Activated CD4-positive, alpha-beta T cell treated with anti-CD3 and anti-CD28 coated beads, Interleukin-2, amount 10 ng/mL, durations not matched to agents 7 days and 5 days (primary cell): ENCODE data around the gene KANSL1L. TPM values are rescaled to one million over a fixed set of nuclear protein-coding genes. Genes with fewer than 3 reads are reported as not detected.
A peak's percentile ranks its signal among the peaks of the same experiment; 100 is the strongest.

Source experiments
- CTCF ChIA-PET: fragments of 350-600 bp; sonication (Branson Sonifier 250); formaldehyde crosslinking; loops from one replicate; lab custom pipeline; 2021; ENCODE audit warnings: antibody characterized with exemption; lab: Charles Lee
- POLR2A ChIA-PET: fragments of 350-600 bp; sonication (Branson Sonifier 250); formaldehyde crosslinking; loops from one replicate; lab custom pipeline; 2021; ENCODE audit warnings: antibody characterized with exemption; lab: Charles Lee
- DNase-seq: peaks from one replicate; pipeline ENCODE4 v3.0.0-alpha.2; 2020
- H3K27ac Mint-ChIP-seq: one replicate; pipeline ENCODE4 v1.8.0; 2021; ENCODE audit warnings: mild to moderate bottlenecking, moderate library complexity, mixed read lengths
- H3K27me3 Mint-ChIP-seq: one replicate; pipeline ENCODE4 v1.8.0; 2021; ENCODE audit warnings: mixed read lengths
- H3K36me3 Mint-ChIP-seq: one replicate; pipeline ENCODE4 v1.8.0; 2021; ENCODE audit warnings: low read depth, mixed read lengths
- H3K4me1 Mint-ChIP-seq: one replicate; pipeline ENCODE4 v1.8.0; 2021; ENCODE audit warnings: mixed read lengths
- H3K4me3 Mint-ChIP-seq: one replicate; pipeline ENCODE4 v1.8.0; 2021; ENCODE audit warnings: mild to moderate bottlenecking, moderate library complexity, mixed read lengths
- H3K9me3 Mint-ChIP-seq: one replicate; pipeline ENCODE4 v1.8.0; 2021; ENCODE audit warnings: mixed read lengths
- total RNA-seq, 2 experiments: library from RNA; stranded (reverse); gene quantifications; one replicate each; pipeline ENCODE4 v1.2.3, GENCODE V29; 2021

The KANSL1L gene, protein sequence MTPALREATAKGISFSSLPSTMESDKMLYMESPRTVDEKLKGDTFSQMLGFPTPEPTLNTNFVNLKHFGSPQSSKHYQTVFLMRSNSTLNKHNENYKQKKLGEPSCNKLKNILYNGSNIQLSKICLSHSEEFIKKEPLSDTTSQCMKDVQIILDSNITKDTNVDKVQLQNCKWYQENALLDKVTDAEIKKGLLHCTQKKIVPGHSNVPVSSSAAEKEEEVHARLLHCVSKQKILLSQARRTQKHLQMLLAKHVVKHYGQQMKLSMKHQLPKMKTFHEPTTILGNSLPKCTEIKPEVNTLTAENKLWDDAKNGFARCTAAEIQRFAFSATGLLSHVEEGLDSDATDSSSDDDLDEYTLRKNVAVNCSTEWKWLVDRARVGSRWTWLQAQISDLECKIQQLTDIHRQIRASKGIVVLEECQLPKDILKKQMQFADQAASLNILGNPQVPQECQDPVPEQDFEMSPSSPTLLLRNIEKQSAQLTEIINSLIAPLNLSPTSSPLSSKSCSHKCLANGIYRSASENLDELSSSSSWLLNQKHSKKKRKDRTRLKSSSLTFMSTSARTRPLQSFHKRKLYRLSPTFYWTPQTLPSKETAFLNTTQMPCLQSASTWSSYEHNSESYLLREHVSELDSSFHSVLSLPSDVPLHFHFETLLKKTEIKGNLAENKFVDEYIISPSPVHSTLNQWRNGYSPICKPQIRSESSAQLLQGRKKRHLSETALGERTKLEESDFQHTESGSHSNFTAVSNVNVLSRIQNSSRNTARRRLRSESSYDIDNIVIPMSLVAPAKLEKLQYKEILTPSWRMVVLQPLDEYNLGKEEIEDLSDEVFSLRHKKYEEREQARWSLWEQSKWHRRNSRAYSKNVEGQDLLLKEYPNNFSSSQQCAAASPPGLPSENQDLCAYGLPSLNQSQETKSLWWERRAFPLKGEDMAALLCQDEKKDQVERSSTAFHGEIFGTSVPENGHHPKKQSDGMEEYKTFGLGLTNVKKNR
- total RNA-seq = 1 to 10 TPM; 5.7 to 7.4 TPM

DNA sequence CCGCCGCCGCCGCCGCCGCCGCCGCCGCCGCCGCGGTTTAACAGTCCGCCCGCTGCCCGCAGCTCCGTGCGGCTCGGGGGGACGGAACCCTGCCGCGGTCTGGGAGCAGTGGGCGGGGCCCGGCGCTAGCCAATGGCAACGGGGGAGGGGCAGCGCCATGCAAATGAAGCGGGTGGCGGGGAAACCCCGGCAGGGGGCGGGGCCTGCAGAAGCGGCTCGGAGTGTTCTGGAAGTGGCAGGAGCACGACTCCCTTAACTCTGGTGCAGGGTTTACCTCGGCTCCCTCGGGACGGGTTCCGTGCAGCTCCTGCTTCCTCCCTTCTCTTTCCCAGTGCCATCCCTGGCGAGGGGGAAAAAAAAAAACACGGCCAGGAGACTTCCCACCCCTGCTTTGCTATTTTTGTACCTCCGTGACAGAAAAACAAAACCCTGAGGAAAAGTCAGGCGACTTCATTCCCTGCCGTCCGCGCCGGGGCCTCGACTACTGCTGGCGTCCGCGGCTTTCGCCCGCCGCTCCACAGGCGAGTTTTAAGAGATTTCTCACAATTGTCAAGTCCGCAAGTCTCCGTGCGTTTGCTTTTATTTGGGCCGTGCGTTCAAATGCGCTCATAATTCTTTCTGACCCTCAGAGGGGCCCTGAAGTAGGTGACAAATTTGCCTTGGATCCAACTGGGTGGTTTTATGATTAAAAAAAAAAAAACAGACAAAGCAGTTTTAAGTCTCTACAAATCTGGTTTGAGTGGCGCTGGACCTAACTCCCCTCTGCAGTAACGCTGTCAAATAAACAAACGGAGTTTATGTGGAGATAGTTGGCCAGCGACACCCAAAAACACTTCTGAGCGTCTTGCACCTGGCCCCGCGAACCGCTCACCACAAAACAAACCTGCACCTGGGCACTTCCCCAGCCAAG is at the start of gene KANSL1L:
TSS of gene KANSL1L (minus strand) at position 101 of the 910 bp plus-strand sequence. CDS start 16,827 bp downstream, outside the sequence.
- Mint-ChIP-seq H3K9me3 (no peaks in the 10 kb centered on the region), H3K36me3 (no peaks in the 10 kb centered on the region), H3K4me3 (peak within 1 kb of the TSS; percentile 99), H3K4me1 (peaks cover 29% of the 10 kb centered on the region), H3K27ac (peak within 1 kb of the TSS; percentile 97), H3K27me3 (peaks cover 19% of the 10 kb centered on the region)
- ChIA-PET POLR2A (no interaction called here), CTCF (interaction anchor here (1.4 kb wide), 1 partner anchor 10 kb away, joined by 4 read pairs; no protein-coding TSS in a partner anchor)
- DNase-seq = peak; percentile 96

DNA sequence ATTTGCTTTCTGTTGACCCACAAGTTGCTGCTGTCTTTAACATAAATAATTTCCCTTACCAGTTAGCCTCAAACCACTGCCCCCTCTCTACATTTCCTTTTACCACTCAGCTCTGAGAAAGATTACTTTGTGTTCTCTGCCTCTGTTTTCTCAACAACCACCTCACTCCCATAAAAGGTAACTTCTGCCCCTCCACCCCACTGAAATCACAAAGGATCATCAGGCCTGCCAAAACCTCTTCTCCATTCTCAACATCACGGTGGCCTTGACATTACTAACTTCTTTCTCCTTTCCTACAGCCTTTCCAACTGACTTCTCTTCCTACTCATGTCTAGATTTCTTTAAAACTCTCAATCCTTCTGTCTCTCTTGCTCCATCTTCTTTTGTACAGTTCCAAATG is 43.9 kb upstream of the KANSL1L start:
- Mint-ChIP-seq H3K27ac (no peak overlapping the region), H3K9me3 (no peaks in the 10 kb centered on the region), H3K4me3 (no peak overlapping the region), H3K27me3 (peaks cover 5% of the 10 kb centered on the region), H3K36me3 (no peaks in the 10 kb centered on the region), H3K4me1 (no peaks in the 10 kb centered on the region)
- ChIA-PET CTCF (no interaction called here), POLR2A (no interaction called here)
- no peak for DNase-seq

DNA sequence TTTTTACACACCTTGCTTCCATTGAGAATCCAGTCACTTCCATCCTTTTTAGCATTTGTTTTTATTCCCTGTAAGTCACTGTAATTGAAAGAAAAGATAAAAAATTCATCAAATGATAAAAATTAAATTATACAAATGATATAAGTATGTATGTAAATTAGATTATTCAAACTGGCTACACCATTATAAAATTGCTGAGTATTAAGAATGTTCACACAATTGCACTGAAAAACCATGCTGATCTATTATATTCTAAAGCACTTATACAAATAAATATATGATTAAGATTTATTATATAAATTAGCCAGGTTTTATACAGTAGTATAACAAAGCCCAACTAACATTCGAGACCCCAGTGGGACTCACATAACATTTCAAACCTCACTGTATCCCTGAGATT is 39.0 kb upstream of the KANSL1L start:
- H3K4me1 Mint-ChIP-seq = no peaks in the 10 kb centered on the region
- no peaks in the 10 kb centered on the region for H3K36me3 Mint-ChIP-seq
- no peak overlapping the region for H3K4me3 Mint-ChIP-seq
- ChIA-PET POLR2A (no interaction called here), CTCF (no interaction called here)
- H3K27ac Mint-ChIP-seq = no peak overlapping the region
- DNase-seq = no peak
- no peaks in the 10 kb centered on the region for H3K9me3 Mint-ChIP-seq
- peaks cover 4% of the 10 kb centered on the region for H3K27me3 Mint-ChIP-seq

DNA sequence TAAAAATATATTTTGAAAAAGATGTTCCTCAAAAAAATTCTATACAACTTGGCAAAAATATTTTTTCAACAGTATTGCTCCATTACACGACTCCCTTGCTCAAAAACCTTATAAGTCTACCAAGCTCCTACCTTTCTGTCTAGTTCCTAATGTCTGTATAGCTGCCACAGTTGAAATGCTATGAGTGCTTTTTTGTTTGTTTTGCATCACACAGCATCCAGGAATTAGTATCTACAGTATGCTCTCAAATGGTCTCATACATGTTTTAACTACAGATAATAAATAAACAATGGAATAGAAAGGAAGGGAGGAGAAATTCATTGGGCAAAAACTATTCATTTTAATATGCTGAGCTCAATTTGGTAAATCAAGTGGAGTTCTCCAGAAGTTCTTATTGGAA is 36.7 kb upstream of the KANSL1L start:
- H3K9me3 Mint-ChIP-seq = no peaks in the 10 kb centered on the region
- POLR2A ChIA-PET = no interaction called here
- CTCF ChIA-PET = no interaction called here

DNA sequence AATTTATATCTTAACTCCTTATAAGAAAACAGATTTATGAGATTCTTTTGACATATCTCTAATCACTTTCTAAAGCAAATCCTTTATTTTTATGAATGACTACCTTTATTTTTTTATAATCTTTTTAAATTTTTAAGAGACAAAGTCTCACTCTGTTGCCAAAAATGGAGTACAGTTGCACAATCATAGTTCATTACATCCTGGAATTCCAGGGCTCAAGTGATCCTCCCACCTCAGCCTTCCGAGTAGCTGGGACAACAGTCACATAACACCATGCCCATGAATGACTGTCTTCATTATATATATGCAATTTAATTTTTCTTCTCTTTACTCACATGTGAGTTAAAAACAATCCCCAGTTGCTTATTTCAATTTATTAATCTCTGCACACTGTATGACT is 32.3 kb upstream of the KANSL1L start:
- ChIA-PET POLR2A (no interaction called here), CTCF (no interaction called here)
- Mint-ChIP-seq H3K4me3 (no peak overlapping the region), H3K27me3 (peaks cover 14% of the 10 kb centered on the region), H3K36me3 (no peaks in the 10 kb centered on the region), H3K9me3 (no peaks in the 10 kb centered on the region), H3K4me1 (no peaks in the 10 kb centered on the region), H3K27ac (no peak overlapping the region)
- no peak for DNase-seq

More for the DNA sequence above, 36.7 kb upstream of the KANSL1L start:
- Mint-ChIP-seq H3K4me3 (no peak overlapping the region), H3K36me3 (no peaks in the 10 kb centered on the region), H3K4me1 (no peaks in the 10 kb centered on the region), H3K27ac (no peak overlapping the region), H3K27me3 (peaks cover 9% of the 10 kb centered on the region)
- no peak for DNase-seq

DNA sequence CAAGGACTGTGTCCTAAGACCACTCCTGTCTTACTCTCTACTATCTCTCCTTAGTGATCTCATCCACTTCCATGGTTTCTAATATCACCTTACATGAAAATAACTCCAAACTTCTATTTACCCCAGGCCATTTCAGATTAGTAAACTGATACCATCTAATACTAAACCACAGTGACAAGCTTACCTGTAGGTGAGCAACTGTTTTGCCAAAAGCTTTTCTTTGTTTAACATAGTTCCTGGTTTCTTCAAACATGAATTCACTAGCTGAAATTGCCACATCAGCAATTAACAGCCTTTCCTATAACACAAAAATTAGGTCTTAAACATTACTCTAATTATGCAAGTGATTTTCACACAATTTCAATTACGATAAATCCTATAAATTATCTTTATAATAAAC is 31.9 kb upstream of the KANSL1L start:
- Mint-ChIP-seq H3K4me1 (peaks cover 2% of the 10 kb centered on the region), H3K9me3 (no peaks in the 10 kb centered on the region), H3K36me3 (no peaks in the 10 kb centered on the region), H3K4me3 (no peak overlapping the region), H3K27me3 (peaks cover 14% of the 10 kb centered on the region), H3K27ac (no peak overlapping the region)
- ChIA-PET CTCF (no interaction called here), POLR2A (no interaction called here)
- DNase-seq = no peak

DNA sequence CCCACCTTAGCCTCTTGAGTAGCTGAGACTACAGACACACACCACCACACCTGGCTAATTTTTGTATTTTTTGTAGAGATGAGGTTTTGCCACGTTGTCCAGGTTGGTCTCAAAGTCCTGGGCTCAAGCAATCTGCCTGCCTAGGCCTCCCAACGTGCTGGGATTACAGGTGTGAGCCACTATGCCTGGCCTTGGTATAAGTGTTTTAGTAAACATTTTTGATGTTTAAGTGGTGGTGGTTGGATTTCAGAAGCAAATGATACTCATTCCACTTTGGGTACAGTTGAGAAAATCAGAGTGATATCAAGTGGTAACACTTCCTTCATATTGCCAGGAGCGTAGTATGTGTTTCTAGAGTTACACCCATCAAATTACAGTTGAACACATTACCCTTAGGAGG is 28.6 kb upstream of the KANSL1L start:
- ChIA-PET CTCF (no interaction called here), POLR2A (no interaction called here)
- peaks cover 2% of the 10 kb centered on the region for H3K4me1 Mint-ChIP-seq
- H3K36me3 Mint-ChIP-seq = no peaks in the 10 kb centered on the region
- H3K9me3 Mint-ChIP-seq = no peaks in the 10 kb centered on the region
- H3K4me3 Mint-ChIP-seq = no peak overlapping the region
- no peak overlapping the region for H3K27ac Mint-ChIP-seq
- DNase-seq = no peak
- peaks cover 17% of the 10 kb centered on the region for H3K27me3 Mint-ChIP-seq

DNA sequence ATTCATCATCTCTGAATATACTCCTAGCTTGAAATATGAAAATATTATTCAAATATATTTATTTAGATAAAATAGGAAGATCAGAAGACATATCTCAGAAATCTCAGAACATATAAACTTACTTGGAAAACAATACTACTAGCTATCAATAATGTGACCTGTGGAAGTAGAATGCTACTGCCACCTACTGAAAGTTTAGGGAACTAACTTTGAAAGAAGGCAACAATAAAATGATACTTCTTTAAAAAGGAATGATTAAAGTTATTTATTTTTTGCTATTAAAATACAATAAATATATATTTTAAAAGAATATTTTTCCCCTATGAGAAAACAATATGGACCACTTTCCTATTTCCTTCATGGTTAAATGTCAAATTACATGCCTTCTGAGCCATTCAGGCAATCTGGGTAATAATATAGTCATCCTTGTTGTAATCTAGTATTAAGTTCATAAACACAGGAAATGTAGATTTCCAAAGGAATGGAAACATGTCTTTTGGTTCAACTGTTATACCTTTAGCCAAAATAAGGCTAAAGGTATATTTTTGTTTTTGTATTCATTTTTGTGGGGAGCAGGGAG is 28.1 kb upstream of the KANSL1L start:
- Mint-ChIP-seq H3K4me3 (no peak overlapping the region), H3K27ac (no peak overlapping the region), H3K9me3 (no peaks in the 10 kb centered on the region), H3K4me1 (peaks cover 2% of the 10 kb centered on the region), H3K36me3 (no peaks in the 10 kb centered on the region), H3K27me3 (peaks cover 15% of the 10 kb centered on the region)
- POLR2A ChIA-PET = no interaction called here
- CTCF ChIA-PET = interaction anchor here (0.8 kb wide), 2 partner anchors 13 to 263 kb away, joined by 3 read pairs; no protein-coding TSS in a partner anchor
- peak; percentile 24 for DNase-seq

DNA sequence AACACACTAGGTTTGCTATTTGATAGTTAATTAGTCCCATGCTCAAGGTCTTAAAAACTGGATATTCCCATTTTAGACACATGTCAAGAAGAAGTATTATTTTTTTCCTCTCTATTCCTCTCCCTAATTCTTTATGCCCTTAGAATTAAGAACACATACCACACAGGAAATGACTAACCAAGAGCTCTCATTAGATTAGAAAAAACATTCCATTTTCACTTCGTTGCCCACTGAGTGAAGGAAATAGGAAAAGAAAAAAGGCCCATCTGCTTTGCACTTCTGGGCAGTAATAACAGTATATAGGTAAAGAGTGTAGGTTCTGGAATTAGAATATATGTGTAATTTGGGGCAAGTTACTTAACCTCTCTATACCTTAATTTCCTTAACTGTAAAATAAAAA is 27.1 kb upstream of the KANSL1L start:
- Mint-ChIP-seq H3K4me3 (no peak overlapping the region), H3K27ac (no peak overlapping the region), H3K4me1 (peaks cover 2% of the 10 kb centered on the region), H3K27me3 (peaks cover 20% of the 10 kb centered on the region), H3K36me3 (no peaks in the 10 kb centered on the region), H3K9me3 (no peaks in the 10 kb centered on the region)
- ChIA-PET POLR2A (no interaction called here), CTCF (interaction anchor here (0.8 kb wide), 2 partner anchors 12 to 238 kb away, joined by 3 read pairs; no protein-coding TSS in a partner anchor)
- no peak for DNase-seq

DNA sequence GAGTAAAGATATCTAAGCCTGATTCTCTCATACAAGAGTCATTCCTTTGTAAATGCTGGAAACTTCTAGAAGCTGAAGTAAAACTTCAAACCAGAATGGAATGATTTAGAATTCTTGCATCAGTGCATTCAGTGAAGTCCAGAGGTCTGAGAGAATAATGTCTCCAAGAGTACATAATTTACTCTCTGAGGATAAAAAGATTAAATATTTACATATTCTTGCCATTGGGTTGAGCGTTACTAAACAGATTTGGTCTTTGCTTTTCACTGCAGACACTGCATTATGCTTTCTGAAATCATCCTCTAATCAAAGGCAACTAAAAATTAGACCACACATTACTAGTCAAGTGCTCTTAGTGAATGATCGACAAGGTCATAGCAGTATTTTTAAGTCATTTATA is 26.5 kb upstream of the KANSL1L start:
- H3K9me3 Mint-ChIP-seq = no peaks in the 10 kb centered on the region
- ChIA-PET POLR2A (no interaction called here), CTCF (no interaction called here)
- no peak overlapping the region for H3K4me3 Mint-ChIP-seq
- no peak overlapping the region for H3K27ac Mint-ChIP-seq
- no peak for DNase-seq
- H3K27me3 Mint-ChIP-seq = peaks cover 16% of the 10 kb centered on the region
- peaks cover 2% of the 10 kb centered on the region for H3K4me1 Mint-ChIP-seq
- H3K36me3 Mint-ChIP-seq = no peaks in the 10 kb centered on the region

DNA sequence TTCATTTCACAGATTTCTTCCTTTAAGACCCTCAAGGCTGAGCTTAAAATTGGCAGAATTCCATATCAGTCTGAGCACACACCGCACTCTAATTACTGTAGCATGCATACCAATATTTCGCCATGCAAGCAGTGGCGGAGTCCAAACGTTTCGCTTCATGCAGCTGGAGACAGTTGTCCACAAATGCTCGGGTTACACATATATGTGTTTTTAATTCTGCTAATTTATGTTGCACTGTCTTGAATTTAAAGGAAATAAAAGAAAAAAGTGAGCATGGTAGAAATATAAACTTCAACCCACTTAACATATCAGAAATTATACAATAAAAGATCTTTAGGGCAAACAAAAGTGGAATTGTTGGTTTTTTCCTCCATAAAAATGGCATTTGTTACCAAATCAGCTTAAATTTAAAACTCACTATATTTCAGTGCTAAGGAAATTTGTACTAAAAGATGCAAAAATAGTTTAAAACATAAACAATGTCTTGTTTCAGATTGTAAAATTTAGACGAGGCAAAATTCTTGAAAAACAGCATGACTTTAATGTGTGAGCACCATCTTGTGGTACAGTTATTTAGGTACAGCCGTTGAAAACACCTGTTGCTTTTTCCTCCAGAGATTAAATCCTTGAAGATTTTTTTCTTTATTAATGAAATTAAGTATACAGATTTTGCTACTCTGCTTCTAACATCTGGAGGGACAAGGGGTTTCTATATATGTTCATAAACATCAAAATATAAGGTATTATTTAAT is 24.1 kb upstream of the KANSL1L start:
- Mint-ChIP-seq H3K36me3 (no peaks in the 10 kb centered on the region), H3K27me3 (peaks cover 15% of the 10 kb centered on the region), H3K9me3 (no peaks in the 10 kb centered on the region), H3K4me3 (no peak overlapping the region), H3K4me1 (peaks cover 2% of the 10 kb centered on the region), H3K27ac (no peak overlapping the region)
- DNase-seq = peak; percentile 24
- ChIA-PET CTCF (interaction anchor here (0.6 to 1.2 kb wide), 3 partner anchors 9 to 218 kb away, joined by 3 to 6 read pairs (median 3); no protein-coding TSS in a partner anchor), POLR2A (no interaction called here)
